Esophagus mucosa (tissue), 1 donor: ENCODE measurements around the gene CDHR1. TPM values are rescaled to one million over a fixed set of nuclear protein-coding genes. Genes with fewer than 3 reads are reported as not detected.
"Not testable (repeated sequence)": the region's sequence is repeated elsewhere in the genome, so short reads cannot be mapped to it uniquely, and the experiment has no call there.

Experiments used
- ATAC-seq: fragments of 200-7000 bp; cut with Tn5 transposase; one replicate; pipeline ENCODE4 v1.9.1; 2020
- total RNA-seq: library from RNA; stranded (reverse); gene quantifications from one replicate; pipeline ENCODE4 v1.2.4, GENCODE V29; 2023
- donor health status: DM: yes; HTN: yes; CAD: no.

Gene CDHR1
- total RNA-seq, 1 donor from 2014 or later = 29.0 TPM

GRCh38 chr10:84175436-84175835, 18.9 kb upstream of the CDHR1 start:
- ATAC-seq = no peak

- no peak for ATAC-seq
Measured at GRCh38 chr10:84176351-84176750, 18.0 kb upstream of the CDHR1 start.

- no peak for ATAC-seq
Measured at GRCh38 chr10:84176836-84177474, 17.4 kb upstream of the CDHR1 start.

- ATAC-seq = peak; percentile 3
Measured at GRCh38 chr10:84177541-84178141, 16.7 kb upstream of the CDHR1 start.

- no peak for ATAC-seq
Measured at GRCh38 chr10:84178160-84178609, 16.2 kb upstream of the CDHR1 start.

- ATAC-seq = peak; percentile 94
Measured at GRCh38 chr10:84179059-84179710, 15.2 kb upstream of the CDHR1 start.

- ATAC-seq = not testable (repeated sequence)
Measured at GRCh38 chr10:84180386-84180785, 14.0 kb upstream of the CDHR1 start.

- no peak for ATAC-seq
Measured at GRCh38 chr10:84181631-84182030, 12.7 kb upstream of the CDHR1 start.

- peak; percentile 88 for ATAC-seq
Measured at GRCh38 chr10:84184517-84184916, 9.8 kb upstream of the CDHR1 start.

- ATAC-seq = no peak
Measured at GRCh38 chr10:84185526-84186175, 8.7 kb upstream of the CDHR1 start.

- ATAC-seq = no peak
Measured at GRCh38 chr10:84188815-84189214, 5.5 kb upstream of the CDHR1 start.

GRCh38 chr10:84190621-84191020, 3.7 kb upstream of the CDHR1 start:
- peak; percentile 12 for ATAC-seq

GRCh38 chr10:84191106-84191505, 3.2 kb upstream of the CDHR1 start:
- no peak for ATAC-seq

GRCh38 chr10:84193327-84193726, 1.0 kb upstream of the CDHR1 start:
- ATAC-seq = no peak

- ATAC-seq = no peak
Measured at GRCh38 chr10:84193846-84194423, 402 bp upstream of the CDHR1 start.

- no peak for ATAC-seq
Measured at GRCh38 chr10:84195044-84195830, 900 bp downstream of the CDHR1 start.

- no peak for ATAC-seq
Measured at GRCh38 chr10:84196083-84196482, 1.7 kb downstream of the CDHR1 start.

- ATAC-seq = peak; percentile 12
Measured at GRCh38 chr10:84196941-84197340, 2.6 kb downstream of the CDHR1 start.

- ATAC-seq = no peak
Measured at GRCh38 chr10:84197643-84198042, 3.3 kb downstream of the CDHR1 start.

- ATAC-seq = no peak
Measured at GRCh38 chr10:84198206-84198915, 4.0 kb downstream of the CDHR1 start.

- ATAC-seq = no peak
Measured at GRCh38 chr10:84200537-84201243, 6.4 kb downstream of the CDHR1 start.
